Measurements from ENCODE around the gene SSC5D. TPM values are rescaled to one million over a fixed set of nuclear protein-coding genes. Genes with fewer than 3 reads are reported as not detected.

SSC5D gene
- total and polyA plus RNA-seq, 4 donors = 0.08 to 1.0 (median 0.51) TPM

DNA sequence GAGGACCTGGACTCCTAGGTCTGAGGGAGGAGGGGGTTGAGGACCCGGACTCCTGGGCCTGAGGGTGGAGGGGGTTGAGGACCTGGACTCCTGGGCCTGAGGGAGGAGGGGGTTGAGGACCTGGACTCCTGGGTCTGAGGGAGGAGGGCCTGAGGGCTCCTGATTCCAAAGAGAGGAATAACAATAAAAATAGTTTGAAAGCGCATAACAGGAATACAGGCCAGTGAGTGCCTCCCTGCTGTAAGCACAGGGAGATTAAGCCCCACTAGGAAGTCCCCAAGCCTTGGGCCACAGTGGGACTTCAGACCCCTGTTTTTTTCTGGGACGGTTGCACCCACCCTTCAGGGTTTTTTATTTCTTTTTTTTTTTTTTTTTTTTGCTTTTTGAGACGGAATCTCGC, 49.9 kb downstream of the SSC5D start:
- Histone ChIP-seq H3K4me3 (ENCODE audit: low read depth in 1 of 3, low read length in 3 of 3) (no peak overlapping the region), H3K36me3 (ENCODE audit: control insufficient read depth in 4 of 4, insufficient read depth in 3 of 4, low read depth in 1 of 4, low read length in 3 of 4) (no peaks in the 10 kb centered on the region), H3K9ac (ENCODE audit: low read depth in 1 of 2, low read length in 2 of 2) (no peak overlapping the region), H3K27ac (ENCODE audit: low read depth in 1 of 2, low read length in 2 of 2) (no peak overlapping the region), H3K4me1 (ENCODE audit: control insufficient read depth in 4 of 4, insufficient read depth in 4 of 4, low read length in 3 of 4) (no peaks in the 10 kb centered on the region), H3K9me3 (ENCODE audit: control insufficient read depth in 4 of 4, low read length in 3 of 4) (no peaks in the 10 kb centered on the region), H3K27me3 (ENCODE audit: control insufficient read depth in 4 of 4, insufficient read depth in 4 of 4, low read length in 3 of 4) (no peaks in the 10 kb centered on the region)
- TF ChIP-seq RAD21 (IDR thresholded peaks at IDR 0.05) = no peak
- TF ChIP-seq, protein P1, sequence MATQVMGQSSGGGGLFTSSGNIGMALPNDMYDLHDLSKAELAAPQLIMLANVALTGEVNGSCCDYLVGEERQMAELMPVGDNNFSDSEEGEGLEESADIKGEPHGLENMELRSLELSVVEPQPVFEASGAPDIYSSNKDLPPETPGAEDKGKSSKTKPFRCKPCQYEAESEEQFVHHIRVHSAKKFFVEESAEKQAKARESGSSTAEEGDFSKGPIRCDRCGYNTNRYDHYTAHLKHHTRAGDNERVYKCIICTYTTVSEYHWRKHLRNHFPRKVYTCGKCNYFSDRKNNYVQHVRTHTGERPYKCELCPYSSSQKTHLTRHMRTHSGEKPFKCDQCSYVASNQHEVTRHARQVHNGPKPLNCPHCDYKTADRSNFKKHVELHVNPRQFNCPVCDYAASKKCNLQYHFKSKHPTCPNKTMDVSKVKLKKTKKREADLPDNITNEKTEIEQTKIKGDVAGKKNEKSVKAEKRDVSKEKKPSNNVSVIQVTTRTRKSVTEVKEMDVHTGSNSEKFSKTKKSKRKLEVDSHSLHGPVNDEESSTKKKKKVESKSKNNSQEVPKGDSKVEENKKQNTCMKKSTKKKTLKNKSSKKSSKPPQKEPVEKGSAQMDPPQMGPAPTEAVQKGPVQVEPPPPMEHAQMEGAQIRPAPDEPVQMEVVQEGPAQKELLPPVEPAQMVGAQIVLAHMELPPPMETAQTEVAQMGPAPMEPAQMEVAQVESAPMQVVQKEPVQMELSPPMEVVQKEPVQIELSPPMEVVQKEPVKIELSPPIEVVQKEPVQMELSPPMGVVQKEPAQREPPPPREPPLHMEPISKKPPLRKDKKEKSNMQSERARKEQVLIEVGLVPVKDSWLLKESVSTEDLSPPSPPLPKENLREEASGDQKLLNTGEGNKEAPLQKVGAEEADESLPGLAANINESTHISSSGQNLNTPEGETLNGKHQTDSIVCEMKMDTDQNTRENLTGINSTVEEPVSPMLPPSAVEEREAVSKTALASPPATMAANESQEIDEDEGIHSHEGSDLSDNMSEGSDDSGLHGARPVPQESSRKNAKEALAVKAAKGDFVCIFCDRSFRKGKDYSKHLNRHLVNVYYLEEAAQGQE (IDR thresholded peaks at IDR 0.05) = no peak
- WGBS = 91% methylated on average over 5 of the region's 5 CpGs
- no peak for DNase-seq (ENCODE audit: low spot score)

DNA sequence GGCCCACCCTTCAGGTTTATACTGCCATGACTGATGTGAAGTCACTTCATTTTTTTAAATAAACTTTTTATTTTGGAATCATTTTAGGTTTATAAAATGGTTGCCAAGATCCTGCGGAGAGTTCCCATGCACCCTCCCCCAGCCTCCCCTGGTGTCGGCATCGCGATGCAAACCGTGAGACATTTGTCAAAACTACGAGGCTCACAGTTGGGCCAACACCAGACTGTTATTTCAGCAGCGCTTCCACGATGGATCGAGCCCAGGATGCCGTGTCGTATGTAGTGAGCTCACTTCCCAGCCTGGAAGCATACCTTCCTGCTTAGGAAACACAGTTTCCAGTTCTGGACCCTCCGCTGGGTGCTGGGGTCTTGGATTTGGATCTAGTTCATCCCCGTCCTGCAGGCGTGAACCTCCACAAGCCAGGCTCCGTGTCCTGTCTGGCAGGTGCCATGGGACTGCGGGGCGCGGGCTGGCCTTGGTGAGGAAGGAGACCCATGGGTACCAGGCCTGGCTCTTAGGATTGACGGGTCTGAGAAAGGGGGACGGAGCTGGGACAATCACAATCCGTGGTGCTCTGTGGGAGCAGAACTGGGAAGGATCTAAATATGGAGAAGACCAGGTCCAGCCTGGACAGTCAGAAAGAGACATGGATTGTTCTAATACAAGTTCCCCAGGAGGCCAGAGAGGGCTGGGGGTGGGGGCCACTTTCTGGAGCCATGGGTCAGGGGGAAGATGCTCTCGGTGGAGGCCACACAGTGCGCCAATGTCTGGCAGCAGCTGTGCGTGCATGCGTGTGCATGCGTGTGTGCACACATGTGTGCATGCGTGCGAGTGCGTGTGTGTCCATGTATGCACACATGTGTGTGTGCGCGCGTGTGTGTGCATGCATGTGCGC, 51.1 kb downstream of the SSC5D start:
- H3K4me1 ChIP-seq (ENCODE audit: control insufficient read depth in 4 of 4, insufficient read depth in 4 of 4, low read length in 3 of 4) = no peaks in the 10 kb centered on the region
- no peak overlapping the region for H3K9ac ChIP-seq (ENCODE audit: low read depth in 1 of 2, low read length in 2 of 2)
- no peaks in the 10 kb centered on the region for H3K27me3 ChIP-seq (ENCODE audit: control insufficient read depth in 4 of 4, insufficient read depth in 4 of 4, low read length in 3 of 4)
- TF ChIP-seq HNF4A (conservative IDR thresholded peaks at IDR 0.05) (no peak), SP1 (IDR thresholded peaks at IDR 0.05) (no peak), RXRA (IDR thresholded peaks at IDR 0.05) (no peak), RAD21 (IDR thresholded peaks at IDR 0.05) (no peak), EGR1 (IDR thresholded peaks at IDR 0.05; ENCODE audit: low read depth in 2 of 2) (no peak), FOXA1 (IDR thresholded peaks at IDR 0.05) (no peak), YY1 (IDR thresholded peaks at IDR 0.05) (no peak), TAF1 (conservative IDR thresholded peaks at IDR 0.05) (no peak), GABPA (IDR thresholded peaks at IDR 0.05 in 1 of 2, conservative IDR thresholded peaks at IDR 0.05 in 1 of 2) (no peak), HNF4G (IDR thresholded peaks at IDR 0.05) (no peak), NR2F2 (IDR thresholded peaks at IDR 0.05) (no peak), JUND (IDR thresholded peaks at IDR 0.05) (no peak), FOXA2 (IDR thresholded peaks at IDR 0.05) (no peak)
- TF ChIP-seq, protein P2, sequence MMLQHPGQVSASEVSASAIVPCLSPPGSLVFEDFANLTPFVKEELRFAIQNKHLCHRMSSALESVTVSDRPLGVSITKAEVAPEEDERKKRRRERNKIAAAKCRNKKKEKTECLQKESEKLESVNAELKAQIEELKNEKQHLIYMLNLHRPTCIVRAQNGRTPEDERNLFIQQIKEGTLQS (IDR thresholded peaks at IDR 0.05) = no peak
- TF ChIP-seq, protein P1 (IDR thresholded peaks at IDR 0.05) = no peak
- TF ChIP-seq, protein P3, sequence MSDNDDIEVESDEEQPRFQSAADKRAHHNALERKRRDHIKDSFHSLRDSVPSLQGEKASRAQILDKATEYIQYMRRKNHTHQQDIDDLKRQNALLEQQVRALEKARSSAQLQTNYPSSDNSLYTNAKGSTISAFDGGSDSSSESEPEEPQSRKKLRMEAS (IDR thresholded peaks at IDR 0.05) = no peak
- TF ChIP-seq, protein P4, sequence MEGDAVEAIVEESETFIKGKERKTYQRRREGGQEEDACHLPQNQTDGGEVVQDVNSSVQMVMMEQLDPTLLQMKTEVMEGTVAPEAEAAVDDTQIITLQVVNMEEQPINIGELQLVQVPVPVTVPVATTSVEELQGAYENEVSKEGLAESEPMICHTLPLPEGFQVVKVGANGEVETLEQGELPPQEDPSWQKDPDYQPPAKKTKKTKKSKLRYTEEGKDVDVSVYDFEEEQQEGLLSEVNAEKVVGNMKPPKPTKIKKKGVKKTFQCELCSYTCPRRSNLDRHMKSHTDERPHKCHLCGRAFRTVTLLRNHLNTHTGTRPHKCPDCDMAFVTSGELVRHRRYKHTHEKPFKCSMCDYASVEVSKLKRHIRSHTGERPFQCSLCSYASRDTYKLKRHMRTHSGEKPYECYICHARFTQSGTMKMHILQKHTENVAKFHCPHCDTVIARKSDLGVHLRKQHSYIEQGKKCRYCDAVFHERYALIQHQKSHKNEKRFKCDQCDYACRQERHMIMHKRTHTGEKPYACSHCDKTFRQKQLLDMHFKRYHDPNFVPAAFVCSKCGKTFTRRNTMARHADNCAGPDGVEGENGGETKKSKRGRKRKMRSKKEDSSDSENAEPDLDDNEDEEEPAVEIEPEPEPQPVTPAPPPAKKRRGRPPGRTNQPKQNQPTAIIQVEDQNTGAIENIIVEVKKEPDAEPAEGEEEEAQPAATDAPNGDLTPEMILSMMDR (IDR thresholded peaks at IDR 0.05; ENCODE audit: low read depth, low read length, missing input control) = no peak
- TF ChIP-seq, protein P5, sequence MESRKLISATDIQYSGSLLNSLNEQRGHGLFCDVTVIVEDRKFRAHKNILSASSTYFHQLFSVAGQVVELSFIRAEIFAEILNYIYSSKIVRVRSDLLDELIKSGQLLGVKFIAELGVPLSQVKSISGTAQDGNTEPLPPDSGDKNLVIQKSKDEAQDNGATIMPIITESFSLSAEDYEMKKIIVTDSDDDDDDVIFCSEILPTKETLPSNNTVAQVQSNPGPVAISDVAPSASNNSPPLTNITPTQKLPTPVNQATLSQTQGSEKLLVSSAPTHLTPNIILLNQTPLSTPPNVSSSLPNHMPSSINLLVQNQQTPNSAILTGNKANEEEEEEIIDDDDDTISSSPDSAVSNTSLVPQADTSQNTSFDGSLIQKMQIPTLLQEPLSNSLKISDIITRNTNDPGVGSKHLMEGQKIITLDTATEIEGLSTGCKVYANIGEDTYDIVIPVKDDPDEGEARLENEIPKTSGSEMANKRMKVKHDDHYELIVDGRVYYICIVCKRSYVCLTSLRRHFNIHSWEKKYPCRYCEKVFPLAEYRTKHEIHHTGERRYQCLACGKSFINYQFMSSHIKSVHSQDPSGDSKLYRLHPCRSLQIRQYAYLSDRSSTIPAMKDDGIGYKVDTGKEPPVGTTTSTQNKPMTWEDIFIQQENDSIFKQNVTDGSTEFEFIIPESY (IDR thresholded peaks at IDR 0.05) = no peak
- H3K27ac ChIP-seq (ENCODE audit: low read depth in 1 of 2, low read length in 2 of 2) = no peak overlapping the region
- no peak overlapping the region for H3K4me3 ChIP-seq (ENCODE audit: low read depth in 1 of 3, low read length in 3 of 3)
- no peaks in the 10 kb centered on the region for H3K9me3 ChIP-seq (ENCODE audit: control insufficient read depth in 4 of 4, low read length in 3 of 4)
- DNase-seq (ENCODE audit: low spot score) = no peak
- WGBS = 86% methylated on average over 33 of the region's 33 CpGs
- no peaks in the 10 kb centered on the region for H3K36me3 ChIP-seq (ENCODE audit: control insufficient read depth in 4 of 4, insufficient read depth in 3 of 4, low read depth in 1 of 4, low read length in 3 of 4)

Data from liver (tissue), 9 donors.